Kidney tubule cell (primary cell): Measurements from ENCODE around the gene CALML3.
A peak's percentile ranks its signal among the peaks of the same experiment; 100 is the strongest.
"Not testable (repeated sequence)": the region's sequence is repeated elsewhere in the genome, so short reads cannot be mapped to it uniquely, and the experiment has no call there.

ENCODE experiments used
- DNase-seq: peaks from one replicate; pipeline ENCODE4 v3.0.0-alpha.2; 2018; ENCODE audit warnings: low spot score

The CALML3 gene

DNA sequence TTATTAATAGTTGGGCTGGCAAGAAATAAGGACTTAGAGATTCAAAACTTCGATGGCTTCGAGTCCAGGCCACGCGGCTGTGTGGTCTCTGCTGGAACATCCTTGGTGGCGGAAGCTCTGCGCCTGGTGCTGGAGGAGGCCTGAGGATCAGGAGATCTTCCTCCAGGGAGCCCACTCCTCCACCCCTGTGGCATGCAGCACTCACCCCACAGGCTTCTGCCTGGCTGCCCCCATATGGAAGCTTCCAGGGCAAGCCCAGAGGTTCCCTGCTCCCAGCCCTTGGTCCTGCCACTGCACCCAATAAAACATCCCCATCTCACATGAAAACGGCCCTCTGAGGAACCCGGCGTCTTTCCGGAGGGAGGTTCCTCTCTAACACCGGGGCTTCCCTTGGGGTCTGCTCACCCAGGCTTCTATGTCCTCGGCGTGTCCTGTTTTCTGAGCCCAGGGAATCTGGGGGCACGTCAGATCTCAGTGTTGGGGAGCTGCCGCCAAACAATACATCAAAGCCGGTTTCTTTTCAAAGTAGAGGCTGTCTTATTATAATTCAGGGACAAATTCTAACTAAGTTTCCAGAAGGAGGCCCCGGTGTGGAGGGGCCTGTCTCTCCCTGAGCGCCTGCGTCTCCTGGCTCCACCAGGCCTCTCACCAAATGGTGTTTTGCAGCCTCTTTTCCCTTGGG, 32.4 kb downstream of the CALML3 start:
- DNase-seq: no peak

GRCh38 chr10:5557799-5558771, 33.3 kb downstream of the CALML3 start:
- DNase-seq: no peak

DNA sequence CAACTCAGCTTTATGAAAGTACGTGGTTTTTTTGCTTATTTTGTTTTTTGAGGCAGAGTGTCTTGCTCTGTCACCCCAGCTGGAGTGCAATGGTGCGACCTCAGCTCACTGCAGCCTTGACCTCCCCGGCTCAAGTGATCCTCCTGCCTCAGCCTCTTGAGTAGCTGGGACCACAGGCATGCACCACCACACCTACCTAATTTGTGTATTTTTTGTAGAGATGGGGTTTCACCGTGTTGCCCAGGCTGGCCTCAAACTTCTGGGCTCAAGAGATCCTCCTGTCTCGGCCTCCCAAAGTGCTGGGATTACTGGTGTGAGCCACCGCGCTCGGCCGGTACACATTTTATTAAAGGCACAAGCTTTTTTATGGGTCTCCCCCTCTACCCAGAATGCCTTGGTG, 34.3 kb downstream of the CALML3 start:
- DNase-seq: not testable (repeated sequence)

DNA sequence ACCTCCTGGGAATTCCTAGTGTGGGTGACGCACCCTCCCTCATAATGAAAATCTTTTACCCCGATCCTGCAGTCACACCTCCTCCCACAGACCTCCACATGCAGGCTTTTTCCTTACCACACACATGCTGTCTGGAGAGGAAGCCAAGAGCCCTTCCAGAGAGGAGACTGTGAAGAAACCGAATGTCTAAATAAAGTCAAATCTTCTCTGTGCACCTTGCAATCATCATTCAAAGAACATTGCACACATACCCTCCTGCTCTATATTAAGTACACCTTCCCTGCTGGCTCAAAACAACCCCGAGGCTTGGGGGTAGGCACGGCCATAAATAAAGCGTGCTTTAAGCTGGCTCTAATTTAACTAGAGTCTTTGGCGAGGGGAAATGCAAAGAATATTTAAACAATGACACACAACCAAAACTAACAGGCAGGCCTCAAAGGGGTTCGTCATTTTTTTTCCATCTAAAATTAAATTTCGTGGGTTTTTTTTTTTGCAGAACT, 34.9 kb downstream of the CALML3 start:
- DNase-seq: no peak

DNA sequence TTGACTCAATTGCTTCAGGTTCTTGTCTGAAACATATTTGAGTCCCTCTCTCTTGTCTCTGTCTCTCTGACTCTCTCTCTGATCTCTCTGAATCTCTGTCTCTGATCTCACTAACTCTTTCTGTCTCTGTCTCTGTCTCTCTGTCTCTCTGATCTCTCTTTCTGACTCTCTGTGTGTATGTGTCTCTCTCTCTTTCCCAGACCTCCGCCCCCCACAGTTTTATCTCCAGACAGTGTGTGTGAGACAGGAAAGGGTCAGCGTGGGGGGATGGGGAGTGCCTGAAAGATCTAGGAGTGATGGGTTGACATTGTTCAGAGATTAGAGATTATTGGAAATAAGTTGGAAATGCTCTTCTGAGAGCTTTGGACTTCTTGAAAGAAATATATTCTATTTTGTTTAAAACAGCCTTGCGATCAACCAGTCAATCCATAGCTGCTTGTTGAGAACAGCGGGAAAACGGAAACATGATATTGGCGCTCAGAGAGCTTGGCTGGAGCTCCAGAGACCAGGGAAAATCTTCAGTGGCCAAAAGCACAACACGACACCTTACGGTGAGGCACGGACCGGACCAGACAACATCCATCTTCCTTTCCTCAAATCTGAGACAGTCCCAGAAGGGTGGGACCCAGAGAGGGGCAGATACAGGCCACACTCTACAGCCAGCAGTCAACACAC, 35.5 kb downstream of the CALML3 start:
- no peak for DNase-seq

- no peak for DNase-seq
These were observed 36.3 kb downstream of the CALML3 start for GRCh38 chr10:5560817-5561703.

DNA sequence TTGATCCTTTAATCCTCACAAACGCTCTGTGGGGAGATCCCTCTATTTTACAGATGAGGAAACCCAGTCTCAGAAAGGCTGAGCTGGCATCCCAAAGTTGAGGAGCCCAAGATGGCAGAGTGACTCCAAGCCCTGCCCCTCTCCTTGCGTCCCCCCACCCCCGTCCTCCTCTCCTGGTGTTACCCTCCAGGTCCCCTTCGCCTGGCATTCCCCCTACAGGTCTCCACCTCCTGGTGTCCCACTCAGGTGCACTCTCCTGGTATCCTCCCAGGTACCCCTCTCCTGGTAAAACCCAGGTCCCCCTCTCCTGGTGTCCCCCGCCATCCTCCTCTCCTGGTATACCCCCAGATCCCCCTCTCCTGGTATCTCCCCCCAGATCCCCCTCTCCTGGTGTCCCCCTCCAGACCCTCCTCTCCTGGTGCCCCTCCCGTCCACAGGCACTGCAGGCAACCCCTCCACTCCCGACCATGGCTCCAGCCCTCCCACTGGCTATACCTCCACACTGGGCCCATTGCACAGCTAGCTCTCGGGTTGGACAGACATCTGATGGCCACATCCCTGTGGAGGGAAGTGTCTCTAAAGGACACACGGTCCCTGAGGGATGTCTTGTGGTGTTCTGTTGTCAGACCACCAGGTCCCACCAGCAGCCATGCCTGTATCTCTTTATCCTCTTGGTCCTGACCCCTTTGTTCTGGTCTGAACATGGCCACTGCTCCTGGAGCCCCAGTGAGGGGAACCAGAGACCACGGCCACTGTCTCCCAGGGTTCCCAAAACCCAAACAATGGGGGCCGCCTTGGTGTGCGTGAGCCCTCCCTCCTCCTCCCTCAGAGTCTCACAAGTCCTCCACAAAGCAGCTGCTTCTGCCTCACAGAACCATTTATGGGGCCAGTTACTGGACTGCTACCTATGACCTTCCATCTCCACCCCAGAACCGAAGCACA, 37.2 kb downstream of the CALML3 start:
- DNase-seq: no peak

DNA sequence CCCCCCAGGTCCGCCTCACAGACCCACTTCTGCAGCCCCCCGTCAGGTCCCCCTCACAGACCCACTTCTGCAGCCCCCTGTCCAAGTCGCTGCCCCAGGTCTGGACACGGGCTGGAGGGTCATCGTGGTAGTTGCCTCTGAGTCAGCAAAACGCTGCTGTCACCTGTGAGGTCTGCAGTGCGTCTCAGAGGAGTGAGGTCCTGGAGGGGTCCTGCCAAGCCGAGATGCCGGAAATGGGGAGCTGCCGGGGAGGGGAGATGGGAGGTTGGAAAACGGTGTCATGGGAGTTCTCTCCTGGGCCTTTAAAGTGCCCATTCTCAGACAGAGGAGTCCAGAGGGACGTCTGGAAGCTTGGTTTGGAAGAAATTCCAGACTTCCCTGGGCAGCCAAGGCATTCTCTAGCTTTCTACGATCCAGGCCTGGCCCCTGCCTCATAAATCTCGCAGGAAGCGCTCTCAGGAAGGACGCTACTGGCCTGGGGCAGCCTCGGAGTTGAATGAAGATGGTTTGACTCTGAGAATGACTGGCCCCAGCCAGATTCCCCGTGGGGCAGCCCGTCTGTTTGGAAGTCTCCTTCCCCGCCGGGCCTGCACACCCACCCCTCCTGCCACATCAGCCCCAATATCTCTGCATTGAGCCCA, 38.7 kb downstream of the CALML3 start:
- no peak for DNase-seq

DNA sequence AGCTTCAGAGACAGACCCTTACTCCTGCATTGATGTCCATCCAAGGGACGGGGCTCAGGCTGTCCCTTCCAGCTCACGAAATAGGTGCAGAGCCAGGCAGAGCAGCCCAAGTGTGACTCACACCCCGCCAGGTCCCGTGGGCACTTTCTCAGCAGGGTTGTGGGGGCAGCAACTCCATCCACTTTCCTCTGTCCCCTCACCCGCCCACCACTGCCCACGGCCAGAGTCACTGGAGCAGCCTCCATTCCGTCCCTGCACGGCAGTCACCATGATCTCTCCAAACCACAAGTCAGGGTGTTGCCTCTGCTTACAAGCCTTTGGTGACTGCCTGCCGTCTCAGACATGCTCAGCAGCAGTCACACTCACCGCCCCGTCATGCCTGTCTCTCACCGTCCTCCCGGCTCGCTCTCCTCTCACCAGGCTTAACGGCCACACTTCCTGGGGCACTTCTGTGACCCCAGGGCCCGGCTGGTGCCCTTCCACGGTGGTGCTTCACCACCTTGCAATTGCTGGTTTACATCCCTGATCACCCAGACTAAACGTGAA, 39.3 kb downstream of the CALML3 start:
- peak; percentile 71 for DNase-seq

- no peak for DNase-seq
These were observed 39.9 kb downstream of the CALML3 start for GRCh38 chr10:5564537-5565204.

DNA sequence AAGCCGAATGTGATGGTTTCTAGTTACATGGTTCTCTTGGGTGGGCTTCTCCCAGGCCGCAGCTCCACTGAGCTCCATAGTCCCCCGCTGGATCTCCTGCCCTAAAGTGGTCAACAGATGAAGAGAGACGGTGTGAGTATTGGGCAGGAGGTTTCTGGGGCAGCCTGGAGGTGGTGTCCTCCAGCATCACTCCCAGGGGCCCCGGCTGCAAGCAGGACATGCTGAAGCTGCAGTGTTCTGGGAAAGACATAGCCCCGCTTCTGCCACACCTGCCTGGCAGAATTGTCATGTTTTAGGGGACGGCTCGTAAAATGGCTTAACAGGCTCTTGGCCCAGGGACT, 40.4 kb downstream of the CALML3 start:
- DNase-seq: no peak

DNA sequence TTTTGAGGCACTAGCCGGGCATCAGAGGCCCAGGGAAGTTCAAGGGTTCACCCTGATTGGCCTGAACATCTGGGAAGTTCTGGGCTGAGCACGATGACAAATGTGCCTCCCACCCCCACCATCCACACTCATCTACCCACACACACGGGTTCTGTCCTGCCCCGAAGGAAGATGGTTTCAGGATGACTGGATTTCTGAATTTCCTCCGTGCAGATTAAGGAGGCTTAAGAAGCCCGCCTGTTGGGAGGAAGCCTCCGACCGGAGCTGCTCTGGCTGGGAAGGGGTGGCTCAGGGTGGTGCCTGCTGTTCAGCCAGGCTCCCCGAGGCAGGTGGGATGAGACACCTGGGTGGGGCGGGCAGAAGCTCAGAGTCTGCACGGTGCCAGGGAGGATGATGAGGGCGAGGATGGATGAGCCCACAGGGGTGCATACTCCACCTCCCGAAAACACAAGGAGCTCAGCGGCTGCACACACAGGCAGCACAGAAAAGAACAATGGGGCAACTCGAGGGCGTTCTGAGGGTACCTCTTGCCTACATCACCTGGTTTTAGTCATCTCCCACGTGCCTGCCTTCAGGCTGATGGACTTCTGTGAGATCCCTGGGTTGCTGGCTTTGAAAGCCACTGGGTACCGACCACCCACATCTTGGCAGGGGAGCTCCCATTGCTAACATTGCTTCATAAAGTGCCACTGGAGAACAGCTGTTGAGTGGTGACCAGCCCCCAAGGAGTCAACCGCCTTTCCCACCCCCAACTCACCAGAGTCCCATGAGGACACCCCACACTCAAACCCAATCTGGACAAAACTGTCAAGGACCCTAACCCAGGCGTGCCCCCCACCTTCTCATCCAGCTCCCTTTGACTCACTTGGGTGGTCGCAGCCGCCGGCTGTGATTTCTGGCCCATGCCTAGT, 41.2 kb downstream of the CALML3 start:
- peak; percentile 55 for DNase-seq

DNA sequence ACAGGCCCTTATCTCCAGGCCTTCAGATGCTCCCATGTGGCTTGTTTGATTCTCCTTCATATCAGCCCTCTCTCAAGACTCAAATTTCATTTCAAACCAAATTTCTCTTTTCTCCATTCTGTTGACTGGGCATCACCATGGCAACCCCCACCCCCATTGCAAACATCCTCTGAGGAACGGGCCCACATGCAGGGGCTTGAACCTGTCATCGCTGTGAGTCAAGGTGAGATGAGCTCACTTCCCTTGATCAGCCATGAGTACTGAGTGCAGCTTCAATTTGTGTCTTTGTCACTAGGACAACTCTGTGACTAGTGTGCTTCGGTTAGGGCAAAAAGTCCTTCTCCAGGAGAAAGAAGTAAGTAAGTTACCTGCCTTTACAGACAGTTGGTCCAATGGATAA, 41.9 kb downstream of the CALML3 start:
- DNase-seq: peak; percentile 96

GRCh38 chr10:5567477-5567876, 42.7 kb downstream of the CALML3 start:
- DNase-seq: no peak

DNA sequence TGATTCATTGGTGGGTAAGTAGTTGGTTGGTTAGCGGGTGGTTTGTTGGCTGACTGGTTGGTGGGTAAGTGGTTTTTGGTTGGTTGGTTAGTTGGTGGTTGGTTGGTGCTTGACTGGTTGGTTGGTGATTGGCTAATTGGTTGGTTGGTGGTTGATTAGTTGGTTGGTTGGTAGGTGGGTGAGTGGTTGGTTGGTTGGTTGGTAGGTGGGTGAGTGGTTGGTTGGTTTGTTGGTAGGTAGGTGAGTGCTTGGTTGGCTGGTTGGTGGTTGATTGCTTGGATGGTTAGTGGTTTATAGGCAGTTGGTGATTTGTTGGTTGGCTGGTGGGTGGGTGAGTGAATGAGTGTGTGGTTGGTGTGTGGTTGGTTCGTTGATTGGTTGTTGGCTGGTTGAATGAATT, 44.2 kb downstream of the CALML3 start:
- no peak for DNase-seq

GRCh38 chr10:5569568-5569967, 44.8 kb downstream of the CALML3 start:
- no peak for DNase-seq

GRCh38 chr10:5570007-5570655, 45.4 kb downstream of the CALML3 start:
- DNase-seq: no peak
